HepG2 (cell line): Measurements from ENCODE around the gene CAPN11. TPM values are rescaled to one million over a fixed set of nuclear protein-coding genes. Genes with fewer than 3 reads are reported as not detected.

Source experiments
- CENPT ChIP-seq: sonication (generic); formaldehyde crosslinking; IDR thresholded peaks from 2 replicates; pipeline ENCODE4 v1.8.0; 2022; ENCODE audit warnings: low read depth, mild to moderate bottlenecking, moderate library complexity, missing genetic modification reagents
- FIP1L1 ChIP-seq: fragments of 200-400 bp; formaldehyde crosslinking; IDR thresholded peaks from 2 replicates; pipeline ENCODE4 v1.6.1; 2018; ENCODE audit warnings: low read depth, mild to moderate bottlenecking, low read length, moderate library complexity, borderline replicate concordance; ENCODE audit not compliant: insufficient read depth
- GTF3A ChIP-seq: sonication (generic); formaldehyde crosslinking; conservative IDR thresholded peaks from 2 replicates; pipeline ENCODE4 v1.4.0; 2020; ENCODE audit warnings: mild to moderate bottlenecking, missing genetic modification reagents
- PLRG1 ChIP-seq: fragments of 450-650 bp; conservative IDR thresholded peaks from 2 replicates; pipeline ENCODE4 v1.6.1; 2016
- SNRNP70 ChIP-seq: fragments of 200-400 bp; formaldehyde crosslinking; IDR thresholded peaks from 2 replicates; pipeline ENCODE4 v1.6.1; 2017; ENCODE audit warnings: mild to moderate bottlenecking, low read depth, low read length, moderate library complexity
- SRSF1 ChIP-seq: fragments of 200-400 bp; formaldehyde crosslinking; optimal IDR thresholded peaks from 2 replicates; pipeline ENCODE3; 2017; ENCODE audit warnings: mild to moderate bottlenecking, low read depth, low read length, moderate library complexity
- TAF15 ChIP-seq: fragments of 200-400 bp; formaldehyde crosslinking; IDR thresholded peaks from one replicate; pipeline ENCODE4 v1.6.1; 2018; ENCODE audit warnings: mild to moderate bottlenecking, low read depth, low read length; ENCODE audit not compliant: poor library complexity, severe bottlenecking
- TRIM22 ChIP-seq: fragments of 450-650 bp; IDR thresholded peaks from 2 replicates; pipeline ENCODE4 v1.6.1; 2017
- ZFP90 ChIP-seq: sonication (generic); formaldehyde crosslinking; IDR thresholded peaks from 2 replicates; pipeline ENCODE4 v1.8.0; 2022; ENCODE audit warnings: missing genetic modification reagents, mild to moderate bottlenecking, inconsistent platforms, borderline replicate concordance
- ZHX1 ChIP-seq: sonication (generic); formaldehyde crosslinking; IDR thresholded peaks from 2 replicates; pipeline ENCODE4 v1.8.1; 2022; ENCODE audit warnings: low read depth, mild to moderate bottlenecking, missing genetic modification reagents
- ZNF317 ChIP-seq: sonication (generic); formaldehyde crosslinking; IDR thresholded peaks from 2 replicates; pipeline ENCODE4 v1.5.0; 2020; ENCODE audit warnings: mild to moderate bottlenecking, missing genetic modification reagents
- ZNF577 ChIP-seq: sonication (generic); formaldehyde crosslinking; IDR thresholded peaks from 2 replicates; pipeline ENCODE4 v1.4.0; 2020; ENCODE audit warnings: mild to moderate bottlenecking, low read depth, missing genetic modification reagents, borderline replicate concordance
- ZNF580 ChIP-seq: IDR thresholded peaks from 2 replicates; pipeline ENCODE4 v1.6.1; 2016; ENCODE audit warnings: low read depth, borderline replicate concordance
- ZNF792 ChIP-seq: IDR thresholded peaks from 2 replicates; pipeline ENCODE4 v1.6.1; 2016
- polyA plus RNA-seq, 8 experiments: library from polyadenylated mRNA; depleted of rRNA in 3 of 8; stranded (reverse) in 7 of 8; unstranded in 1 of 8; fragments of >200 nt; fragmentation: Illumina TruSeq in 4 of 8; extraction: Trizol in 4 of 8; gene quantifications; 2 replicates each; pipeline versions ENCODE4 v1.2.1 to v1.2.3, GENCODE V29; 2011 to 2016; ENCODE audit warnings: low read depth in 4 of 8, missing spikeins in 1 of 8, mixed read lengths in 1 of 8; ENCODE audit not compliant: insufficient read depth in 1 of 8
- total RNA-seq, 5 experiments: library from RNA; depleted of rRNA; stranded (reverse); fragments of >200 nt; fragmentation: Illumina TruSeq; extraction: Trizol; gene quantifications; 2 replicates each; pipeline ENCODE4 v1.2.3, GENCODE V29; 2016; ENCODE audit warnings: low read depth in 1 of 5
- TF ChIP-seq, protein P1 (sequence below): sonication (generic); formaldehyde crosslinking; IDR thresholded peaks from 2 replicates; pipeline ENCODE4 v1.5.0; 2020; ENCODE audit warnings: mild to moderate bottlenecking, missing genetic modification reagents, borderline replicate concordance
- TF ChIP-seq, protein P2 (sequence below): sonication (generic); formaldehyde crosslinking; IDR thresholded peaks from 2 replicates; pipeline ENCODE4 v1.4.0; 2020; ENCODE audit warnings: missing genetic modification reagents

Gene CAPN11
- total and polyA plus RNA-seq, 2 of the 13 experiments (the other 11 are each of a cell fraction or from before 2014, with no cell fraction given) = 0.07 to 0.11 TPM

DNA sequence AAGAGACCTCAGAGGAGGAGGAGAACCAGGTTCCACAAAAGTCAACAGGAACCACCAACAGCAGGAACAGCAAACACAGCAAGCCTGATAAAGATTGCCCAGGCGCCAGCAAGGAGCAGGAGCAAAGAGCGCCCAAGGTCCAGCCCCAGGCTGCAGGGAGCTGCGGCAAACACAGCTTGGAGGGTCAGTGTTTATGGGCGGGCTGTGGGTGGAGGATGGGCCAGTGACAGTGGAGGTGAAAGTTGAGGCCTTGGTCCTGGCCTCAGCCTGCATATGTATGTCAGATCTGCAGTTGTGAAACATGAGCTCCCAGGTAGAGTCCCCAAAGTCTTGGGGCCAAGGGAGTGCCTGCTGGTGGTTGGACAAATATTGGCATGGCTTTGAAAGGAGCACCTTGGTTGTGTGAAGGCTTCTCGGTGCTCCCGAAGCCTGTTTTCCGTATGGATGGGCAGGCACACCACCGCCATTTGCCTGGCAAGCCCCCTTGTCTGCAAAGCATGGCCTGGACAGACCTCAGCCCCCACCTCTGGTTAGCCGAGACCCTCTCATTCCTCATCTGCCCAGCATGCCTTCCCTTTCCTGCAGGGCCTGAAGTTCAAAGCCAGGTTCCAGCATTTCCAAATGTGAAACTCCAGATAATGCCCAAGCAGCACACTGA lies 2.0 kb upstream of the CAPN11 start (continued):
- TF ChIP-seq, protein P1, sequence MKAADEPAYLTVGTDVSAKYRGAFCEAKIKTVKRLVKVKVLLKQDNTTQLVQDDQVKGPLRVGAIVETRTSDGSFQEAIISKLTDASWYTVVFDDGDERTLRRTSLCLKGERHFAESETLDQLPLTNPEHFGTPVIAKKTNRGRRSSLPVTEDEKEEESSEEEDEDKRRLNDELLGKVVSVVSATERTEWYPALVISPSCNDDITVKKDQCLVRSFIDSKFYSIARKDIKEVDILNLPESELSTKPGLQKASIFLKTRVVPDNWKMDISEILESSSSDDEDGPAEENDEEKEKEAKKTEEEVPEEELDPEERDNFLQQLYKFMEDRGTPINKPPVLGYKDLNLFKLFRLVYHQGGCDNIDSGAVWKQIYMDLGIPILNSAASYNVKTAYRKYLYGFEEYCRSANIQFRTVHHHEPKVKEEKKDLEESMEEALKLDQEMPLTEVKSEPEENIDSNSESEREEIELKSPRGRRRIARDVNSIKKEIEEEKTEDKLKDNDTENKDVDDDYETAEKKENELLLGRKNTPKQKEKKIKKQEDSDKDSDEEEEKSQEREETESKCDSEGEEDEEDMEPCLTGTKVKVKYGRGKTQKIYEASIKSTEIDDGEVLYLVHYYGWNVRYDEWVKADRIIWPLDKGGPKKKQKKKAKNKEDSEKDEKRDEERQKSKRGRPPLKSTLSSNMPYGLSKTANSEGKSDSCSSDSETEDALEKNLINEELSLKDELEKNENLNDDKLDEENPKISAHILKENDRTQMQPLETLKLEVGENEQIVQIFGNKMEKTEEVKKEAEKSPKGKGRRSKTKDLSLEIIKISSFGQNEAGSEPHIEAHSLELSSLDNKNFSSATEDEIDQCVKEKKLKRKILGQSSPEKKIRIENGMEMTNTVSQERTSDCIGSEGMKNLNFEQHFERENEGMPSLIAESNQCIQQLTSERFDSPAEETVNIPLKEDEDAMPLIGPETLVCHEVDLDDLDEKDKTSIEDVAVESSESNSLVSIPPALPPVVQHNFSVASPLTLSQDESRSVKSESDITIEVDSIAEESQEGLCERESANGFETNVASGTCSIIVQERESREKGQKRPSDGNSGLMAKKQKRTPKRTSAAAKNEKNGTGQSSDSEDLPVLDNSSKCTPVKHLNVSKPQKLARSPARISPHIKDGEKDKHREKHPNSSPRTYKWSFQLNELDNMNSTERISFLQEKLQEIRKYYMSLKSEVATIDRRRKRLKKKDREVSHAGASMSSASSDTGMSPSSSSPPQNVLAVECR (CRISPR knock-in tag) = peak; percentile 82; the same call in 1 of the 2 replicates
- 0 out of 2 replicates have a peak, but pooled peaks have one; percentile 20 for TF ChIP-seq ZNF317 (CRISPR knock-in tag)
- TF ChIP-seq SRSF1 = peak; percentile 71
- TF ChIP-seq ZNF792 (CRISPR knock-in tag) = peak; percentile 94
- TF ChIP-seq, protein P2, sequence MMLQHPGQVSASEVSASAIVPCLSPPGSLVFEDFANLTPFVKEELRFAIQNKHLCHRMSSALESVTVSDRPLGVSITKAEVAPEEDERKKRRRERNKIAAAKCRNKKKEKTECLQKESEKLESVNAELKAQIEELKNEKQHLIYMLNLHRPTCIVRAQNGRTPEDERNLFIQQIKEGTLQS (CRISPR knock-in tag) = no peak
- TF ChIP-seq SNRNP70 = no peak
- peak; percentile 89 for TF ChIP-seq ZFP90 (CRISPR knock-in tag)
- no peak for TF ChIP-seq FIP1L1
- no peak for TF ChIP-seq GTF3A (CRISPR knock-in tag)
- TF ChIP-seq PLRG1 = no peak
- TF ChIP-seq TRIM22 = no peak
- no peak for TF ChIP-seq CENPT (CRISPR knock-in tag)
- no peak for TF ChIP-seq ZNF577
- TF ChIP-seq ZNF580 (CRISPR knock-in tag) = no peak; the same call in 1 of the 2 replicates
- no peak for TF ChIP-seq TAF15
- peak; percentile 90 for TF ChIP-seq ZHX1 (CRISPR knock-in tag)
